ENCODE data around the gene PLA2G6. TPM values are rescaled to one million over a fixed set of nuclear protein-coding genes. Genes with fewer than 3 reads are reported as not detected.
"Not testable (repeated sequence)": the region's sequence is repeated elsewhere in the genome, so short reads cannot be mapped to it uniquely, and the experiment has no call there.

Gene PLA2G6
- polyA plus RNA-seq, 2 of the 4 experiments (the other 2 are of a cell fraction): 7.4 to 7.6 TPM

DNA sequence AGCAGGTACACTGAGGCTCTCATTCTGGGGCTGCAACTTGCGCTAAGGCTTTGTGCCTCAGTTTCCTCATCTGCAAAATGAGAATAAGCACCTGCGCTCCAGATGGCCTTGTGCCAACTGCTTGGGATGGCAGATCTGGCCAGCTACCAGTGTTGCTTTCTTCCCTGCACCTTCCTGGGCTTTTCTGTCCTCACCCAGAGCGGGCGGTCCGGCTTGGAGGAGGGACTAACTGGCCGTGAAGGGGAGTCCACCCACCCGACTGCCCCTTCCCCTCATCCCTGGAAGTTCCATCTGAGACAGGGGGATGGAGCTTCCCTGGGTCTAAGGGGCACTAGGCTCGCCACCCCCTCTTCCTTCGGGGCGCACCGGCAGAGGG, 101.2 kb downstream of the PLA2G6 start:
- Histone ChIP-seq H3K9me3 (no peaks in the 10 kb centered on the region), H3K27ac (no peak overlapping the region), H3K4me3 (no peak overlapping the region), H3K4me1 (no peaks in the 10 kb centered on the region), H3K4me2 (no peak overlapping the region)
- ChIA-PET CTCF (no interaction called here), POLR2A (no interaction called here)
- ATAC-seq: no peak
- DNase-seq (ENCODE audit: low read depth in 1 of 2, low spot score in 1 of 2): no peak
- WGBS (ENCODE audit: missing lambda C conversion rate): 97% methylated on average over 6 of the region's 11 CpGs
- TF ChIP-seq POLR2A (IDR thresholded peaks at IDR 0.05; ENCODE audit: low read length) (no peak), CHD2 (IDR thresholded peaks at IDR 0.05; ENCODE audit: low read length, partially characterized antibody) (no peak), ESRRA (IDR thresholded peaks at IDR 0.05; ENCODE audit: borderline replicate concordance, low read length) (no peak), JUNB (IDR thresholded peaks at IDR 0.05) (no peak), RAD21 (conservative IDR thresholded peaks at IDR 0.05 in 1 of 2, IDR thresholded peaks at IDR 0.05 in 1 of 2) (no peak), SREBF2 (IDR thresholded peaks at IDR 0.05) (no peak), SMC3 (IDR thresholded peaks at IDR 0.05) (no peak), MYC (IDR thresholded peaks at IDR 0.05; ENCODE audit: borderline replicate concordance, low read length) (no peak), CBX8 (IDR thresholded peaks at IDR 0.05) (no peak), NFE2L2 (conservative IDR thresholded peaks at IDR 0.05; ENCODE audit: low read length) (no peak), HOXB13 (CRISPR knock-in tag; IDR thresholded peaks at IDR 0.05; ENCODE audit: low read depth) (no peak), KDM5A (IDR thresholded peaks at IDR 0.05) (no peak), RNF2 (IDR thresholded peaks at IDR 0.05; ENCODE audit: borderline replicate concordance, low read depth) (no peak)
- TF ChIP-seq, protein P1, sequence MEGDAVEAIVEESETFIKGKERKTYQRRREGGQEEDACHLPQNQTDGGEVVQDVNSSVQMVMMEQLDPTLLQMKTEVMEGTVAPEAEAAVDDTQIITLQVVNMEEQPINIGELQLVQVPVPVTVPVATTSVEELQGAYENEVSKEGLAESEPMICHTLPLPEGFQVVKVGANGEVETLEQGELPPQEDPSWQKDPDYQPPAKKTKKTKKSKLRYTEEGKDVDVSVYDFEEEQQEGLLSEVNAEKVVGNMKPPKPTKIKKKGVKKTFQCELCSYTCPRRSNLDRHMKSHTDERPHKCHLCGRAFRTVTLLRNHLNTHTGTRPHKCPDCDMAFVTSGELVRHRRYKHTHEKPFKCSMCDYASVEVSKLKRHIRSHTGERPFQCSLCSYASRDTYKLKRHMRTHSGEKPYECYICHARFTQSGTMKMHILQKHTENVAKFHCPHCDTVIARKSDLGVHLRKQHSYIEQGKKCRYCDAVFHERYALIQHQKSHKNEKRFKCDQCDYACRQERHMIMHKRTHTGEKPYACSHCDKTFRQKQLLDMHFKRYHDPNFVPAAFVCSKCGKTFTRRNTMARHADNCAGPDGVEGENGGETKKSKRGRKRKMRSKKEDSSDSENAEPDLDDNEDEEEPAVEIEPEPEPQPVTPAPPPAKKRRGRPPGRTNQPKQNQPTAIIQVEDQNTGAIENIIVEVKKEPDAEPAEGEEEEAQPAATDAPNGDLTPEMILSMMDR (IDR thresholded peaks at IDR 0.05): no peak
- TF ChIP-seq, protein P2, sequence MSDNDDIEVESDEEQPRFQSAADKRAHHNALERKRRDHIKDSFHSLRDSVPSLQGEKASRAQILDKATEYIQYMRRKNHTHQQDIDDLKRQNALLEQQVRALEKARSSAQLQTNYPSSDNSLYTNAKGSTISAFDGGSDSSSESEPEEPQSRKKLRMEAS (IDR thresholded peaks at IDR 0.05): no peak
- TF ChIP-seq, protein P3, sequence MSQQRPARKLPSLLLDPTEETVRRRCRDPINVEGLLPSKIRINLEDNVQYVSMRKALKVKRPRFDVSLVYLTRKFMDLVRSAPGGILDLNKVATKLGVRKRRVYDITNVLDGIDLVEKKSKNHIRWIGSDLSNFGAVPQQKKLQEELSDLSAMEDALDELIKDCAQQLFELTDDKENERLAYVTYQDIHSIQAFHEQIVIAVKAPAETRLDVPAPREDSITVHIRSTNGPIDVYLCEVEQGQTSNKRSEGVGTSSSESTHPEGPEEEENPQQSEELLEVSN (IDR thresholded peaks at IDR 0.05; ENCODE audit: borderline replicate concordance, low read depth): no peak
- TF ChIP-seq, protein P4, sequence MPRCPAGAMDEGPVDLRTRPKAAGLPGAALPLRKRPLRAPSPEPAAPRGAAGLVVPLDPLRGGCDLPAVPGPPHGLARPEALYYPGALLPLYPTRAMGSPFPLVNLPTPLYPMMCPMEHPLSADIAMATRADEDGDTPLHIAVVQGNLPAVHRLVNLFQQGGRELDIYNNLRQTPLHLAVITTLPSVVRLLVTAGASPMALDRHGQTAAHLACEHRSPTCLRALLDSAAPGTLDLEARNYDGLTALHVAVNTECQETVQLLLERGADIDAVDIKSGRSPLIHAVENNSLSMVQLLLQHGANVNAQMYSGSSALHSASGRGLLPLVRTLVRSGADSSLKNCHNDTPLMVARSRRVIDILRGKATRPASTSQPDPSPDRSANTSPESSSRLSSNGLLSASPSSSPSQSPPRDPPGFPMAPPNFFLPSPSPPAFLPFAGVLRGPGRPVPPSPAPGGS (IDR thresholded peaks at IDR 0.05): no peak
- TF ChIP-seq, protein P5, sequence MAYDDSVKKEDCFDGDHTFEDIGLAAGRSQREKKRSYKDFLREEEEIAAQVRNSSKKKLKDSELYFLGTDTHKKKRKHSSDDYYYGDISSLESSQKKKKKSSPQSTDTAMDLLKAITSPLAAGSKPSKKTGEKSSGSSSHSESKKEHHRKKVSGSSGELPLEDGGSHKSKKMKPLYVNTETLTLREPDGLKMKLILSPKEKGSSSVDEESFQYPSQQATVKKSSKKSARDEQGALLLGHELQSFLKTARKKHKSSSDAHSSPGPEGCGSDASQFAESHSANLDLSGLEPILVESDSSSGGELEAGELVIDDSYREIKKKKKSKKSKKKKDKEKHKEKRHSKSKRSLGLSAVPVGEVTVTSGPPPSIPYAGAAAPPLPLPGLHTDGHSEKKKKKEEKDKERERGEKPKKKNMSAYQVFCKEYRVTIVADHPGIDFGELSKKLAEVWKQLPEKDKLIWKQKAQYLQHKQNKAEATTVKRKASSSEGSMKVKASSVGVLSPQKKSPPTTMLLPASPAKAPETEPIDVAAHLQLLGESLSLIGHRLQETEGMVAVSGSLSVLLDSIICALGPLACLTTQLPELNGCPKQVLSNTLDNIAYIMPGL (CRISPR knock-in tag; IDR thresholded peaks at IDR 0.05; ENCODE audit: borderline replicate concordance): no peak
- no peak for FAIRE-seq

DNA sequence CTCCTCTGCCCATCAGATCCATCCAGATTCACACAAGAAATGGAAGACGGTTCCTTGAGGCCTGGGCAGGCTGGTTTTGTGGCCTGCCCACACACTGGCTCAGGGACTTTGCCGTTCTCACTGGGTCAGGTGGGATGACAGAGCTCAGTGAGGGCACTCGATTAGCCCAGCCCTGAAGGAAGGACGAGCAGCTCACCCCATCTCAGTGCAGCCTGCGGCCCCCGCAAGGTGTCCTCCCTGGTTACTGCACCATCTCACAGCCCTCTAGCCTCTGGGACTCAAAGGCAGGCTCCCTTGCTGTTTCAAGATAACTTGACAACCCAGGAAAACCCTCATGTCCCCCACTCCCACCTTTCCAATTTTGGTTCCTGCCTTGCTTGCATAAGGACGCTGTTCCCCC, 101.8 kb downstream of the PLA2G6 start:
- Histone ChIP-seq H3K4me2 (no peak overlapping the region), H3K4me3 (no peak overlapping the region), H3K4me1 (no peaks in the 10 kb centered on the region), H3K27ac (no peak overlapping the region), H3K9me3 (no peaks in the 10 kb centered on the region)
- no peak for FAIRE-seq
- DNase-seq (ENCODE audit: low read depth in 1 of 2, low spot score in 1 of 2): no peak
- TF ChIP-seq, protein P6, sequence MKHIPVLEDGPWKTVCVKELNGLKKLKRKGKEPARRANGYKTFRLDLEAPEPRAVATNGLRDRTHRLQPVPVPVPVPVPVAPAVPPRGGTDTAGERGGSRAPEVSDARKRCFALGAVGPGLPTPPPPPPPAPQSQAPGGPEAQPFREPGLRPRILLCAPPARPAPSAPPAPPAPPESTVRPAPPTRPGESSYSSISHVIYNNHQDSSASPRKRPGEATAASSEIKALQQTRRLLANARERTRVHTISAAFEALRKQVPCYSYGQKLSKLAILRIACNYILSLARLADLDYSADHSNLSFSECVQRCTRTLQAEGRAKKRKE (CRISPR knock-in tag; IDR thresholded peaks at IDR 0.05; ENCODE audit: low read depth): no peak
- no peak for TF ChIP-seq HDAC2 (IDR thresholded peaks at IDR 0.05)
- TF ChIP-seq, protein P2 (IDR thresholded peaks at IDR 0.05): no peak
- TF ChIP-seq BHLHE40 (IDR thresholded peaks at IDR 0.05; ENCODE audit: low read depth, low read length): no peak
- TF ChIP-seq, protein P3 (IDR thresholded peaks at IDR 0.05; ENCODE audit: borderline replicate concordance, low read depth): no peak
- 75% methylated on average over 4 of the region's 7 CpGs for WGBS (ENCODE audit: missing lambda C conversion rate)
- POLR2A ChIA-PET: no interaction called here
- ATAC-seq: no peak
- CTCF ChIA-PET: interaction anchor here (1.3 to 1.4 kb wide), 2 partner anchors 10 to 14 kb away, joined by 3 read pairs; no protein-coding TSS in a partner anchor

DNA sequence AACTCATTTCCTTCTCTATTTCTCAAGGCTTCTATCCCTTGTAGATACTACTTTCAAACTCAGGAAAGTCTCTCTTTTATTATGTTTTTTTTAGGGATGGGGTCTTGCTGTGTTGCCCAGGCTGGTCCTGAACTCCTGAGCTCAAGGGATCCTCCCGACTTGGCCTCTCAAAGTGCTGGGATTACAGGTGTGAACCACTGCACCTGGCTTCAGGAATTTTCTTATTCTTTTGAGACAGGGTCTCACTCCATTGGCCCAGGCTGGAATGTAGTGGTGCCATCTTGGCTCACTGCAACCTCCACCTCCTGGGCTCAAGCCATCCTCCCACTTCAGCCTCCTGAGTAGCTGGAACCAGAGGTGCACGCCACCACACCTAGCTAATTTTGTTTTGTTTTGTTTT, 102.4 kb downstream of the PLA2G6 start:
- H3K9me3 ChIP-seq; POLR2A ChIA-PET; H3K4me1 ChIP-seq; DNase-seq (ENCODE audit: low read depth in 1 of 2, low spot score in 1 of 2); FAIRE-seq; H3K27ac ChIP-seq; H3K4me3 ChIP-seq; H3K4me2 ChIP-seq; ATAC-seq: not testable (repeated sequence)
- WGBS (ENCODE audit: missing lambda C conversion rate): 86% methylated on average over 2 of the region's 2 CpGs
- CTCF ChIA-PET: interaction anchor here (0.6 to 1.4 kb wide), 3 partner anchors 10 to 25 kb away, joined by 3 to 4 read pairs (median 3); no protein-coding TSS in a partner anchor
